ENCODE data around the gene CGRRF1. TPM values are rescaled to one million over a fixed set of nuclear protein-coding genes. Genes with fewer than 3 reads are reported as not detected.

The CGRRF1 gene
- total and polyA plus RNA-seq, 10 of the 15 experiments (the other 5 are each of a cell fraction or from before 2014, with no cell fraction given): 5.5 to 47.7 (median 13.5) TPM

DNA sequence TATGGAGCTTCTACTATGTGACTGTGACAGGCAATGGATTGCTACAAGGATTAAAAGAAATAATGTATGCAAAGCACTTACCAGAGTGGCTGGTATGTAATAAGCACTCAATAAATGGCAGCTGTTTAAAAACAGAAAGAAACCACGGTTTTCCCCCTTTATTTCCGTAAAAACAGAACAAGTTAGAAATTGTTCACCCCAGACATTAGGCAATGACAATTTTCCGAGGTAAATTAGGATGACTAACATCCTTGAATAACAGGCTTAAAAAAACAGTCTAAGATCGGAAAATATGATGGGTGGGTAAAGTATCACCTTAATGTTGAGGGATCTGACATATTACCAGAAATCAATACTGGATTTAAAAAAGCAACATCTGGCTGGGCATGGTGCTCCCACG is 47.7 kb upstream of the CGRRF1 start:
- SMC1A ChIA-PET (ENCODE audit: uncharacterized antibody, unreplicated experiment): interaction anchor here (1.0 kb wide), 1 partner anchor 419 kb away, joined by 3 read pairs; no protein-coding TSS in a partner anchor
- RAD21 ChIA-PET (ENCODE audit: unreplicated experiment): no interaction called here
- TF ChIP-seq CREM (IDR thresholded peaks at IDR 0.05; ENCODE audit: low read depth): no peak
- no peak for TF ChIP-seq RB1 (IDR thresholded peaks at IDR 0.05; ENCODE audit: borderline replicate concordance)
- TF ChIP-seq TCF12 (IDR thresholded peaks at IDR 0.05; ENCODE audit: low read depth, low read length): no peak
- TF ChIP-seq KAT2A (conservative IDR thresholded peaks at IDR 0.05; ENCODE audit: control insufficient read depth, low read depth, low read length): no peak
- no peak for TF ChIP-seq POLR2AphosphoS2 (IDR thresholded peaks at IDR 0.05; ENCODE audit: low read depth, low read length)
- no peak for TF ChIP-seq SREBF2 (IDR thresholded peaks at IDR 0.05; ENCODE audit: low read length)
- TF ChIP-seq SMC3 (IDR thresholded peaks at IDR 0.05; ENCODE audit: borderline replicate concordance, low read length): no peak
- TF ChIP-seq NR2F1 (conservative IDR thresholded peaks at IDR 0.05): no peak
- TF ChIP-seq YY1 (IDR thresholded peaks at IDR 0.05; ENCODE audit: low read depth, low read length): no peak
- no peak for TF ChIP-seq LARP7 (IDR thresholded peaks at IDR 0.05)
- TF ChIP-seq, protein P1, sequence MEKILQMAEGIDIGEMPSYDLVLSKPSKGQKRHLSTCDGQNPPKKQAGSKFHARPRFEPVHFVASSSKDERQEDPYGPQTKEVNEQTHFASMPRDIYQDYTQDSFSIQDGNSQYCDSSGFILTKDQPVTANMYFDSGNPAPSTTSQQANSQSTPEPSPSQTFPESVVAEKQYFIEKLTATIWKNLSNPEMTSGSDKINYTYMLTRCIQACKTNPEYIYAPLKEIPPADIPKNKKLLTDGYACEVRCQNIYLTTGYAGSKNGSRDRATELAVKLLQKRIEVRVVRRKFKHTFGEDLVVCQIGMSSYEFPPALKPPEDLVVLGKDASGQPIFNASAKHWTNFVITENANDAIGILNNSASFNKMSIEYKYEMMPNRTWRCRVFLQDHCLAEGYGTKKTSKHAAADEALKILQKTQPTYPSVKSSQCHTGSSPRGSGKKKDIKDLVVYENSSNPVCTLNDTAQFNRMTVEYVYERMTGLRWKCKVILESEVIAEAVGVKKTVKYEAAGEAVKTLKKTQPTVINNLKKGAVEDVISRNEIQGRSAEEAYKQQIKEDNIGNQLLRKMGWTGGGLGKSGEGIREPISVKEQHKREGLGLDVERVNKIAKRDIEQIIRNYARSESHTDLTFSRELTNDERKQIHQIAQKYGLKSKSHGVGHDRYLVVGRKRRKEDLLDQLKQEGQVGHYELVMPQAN (conservative IDR thresholded peaks at IDR 0.05): no peak
- TF ChIP-seq RELA (IDR thresholded peaks at IDR 0.05; ENCODE audit: borderline replicate concordance, partially characterized antibody): no peak
- TF ChIP-seq IRF4 (IDR thresholded peaks at IDR 0.05; ENCODE audit: low read depth, low read length): no peak
- TF ChIP-seq MXI1 (IDR thresholded peaks at IDR 0.05; ENCODE audit: low read depth, low read length): no peak
- Histone ChIP-seq H3K9ac (ENCODE audit: control insufficient read depth, insufficient read depth, low read length) (no peak overlapping the region), H3K36me3 (ENCODE audit: control insufficient read depth in 2 of 2, insufficient read depth in 2 of 2, low read length in 1 of 2) (no peaks in the 10 kb centered on the region), H2AFZ (ENCODE audit: control insufficient read depth, low read depth, low read length) (no peak overlapping the region), H4K20me1 (ENCODE audit: control insufficient read depth, insufficient read depth) (no peaks in the 10 kb centered on the region), H3K27ac (ENCODE audit: control insufficient read depth, insufficient read depth) (no peak overlapping the region), H3K79me2 (ENCODE audit: control insufficient read depth, insufficient read depth, low read length) (no peaks in the 10 kb centered on the region), H3K4me2 (ENCODE audit: control insufficient read depth, insufficient read depth) (no peak overlapping the region), H3K4me1 (ENCODE audit: control insufficient read depth, insufficient read depth, low read length) (no peaks in the 10 kb centered on the region), H3K9me3 (replicated peaks; ENCODE audit: control insufficient read depth, insufficient read depth, low read length) (peaks cover 11% of the 10 kb centered on the region; the same call in 2 of the 3 replicates), H3K4me3 (no peak overlapping the region), H3K27me3 (replicated peaks in 1 of 2; ENCODE audit: control insufficient read depth in 2 of 2, insufficient read depth in 2 of 2, low read length in 1 of 2) (no peaks in the 10 kb centered on the region)
- CTCF ChIA-PET: interaction anchor here (1.4 kb wide), 1 partner anchor 12 kb away, joined by 5 read pairs; no protein-coding TSS in a partner anchor
- BruUV-seq (replicated peaks): no TSS peak
- no peak for ATAC-seq
- 44% methylated on average over 5 of the region's 5 CpGs for WGBS (ENCODE audit: insufficient coverage, insufficient replicate concordance, low lambda C conversion rate, missing lambda C conversion rate)
- intact Hi-C loops (cut with micrococcal nuclease; ENCODE audit: unreplicated experiment) (no loop called here), in situ Hi-C loops (cut with MboI) (no loop called here)
- FAIRE-seq: no peak
- no peak for DNase-seq (ENCODE audit: low read depth, low spot score)
- POLR2A ChIA-PET: no interaction called here

Data from GM12878 (cell line).